ENCODE measurements around the gene SPRY2.
A peak's percentile ranks its signal among the peaks of the same experiment; 100 is the strongest.
"Not testable (repeated sequence)": the region's sequence is repeated elsewhere in the genome, so short reads cannot be mapped to it uniquely, and the experiment has no call there.

The SPRY2 gene

DNA sequence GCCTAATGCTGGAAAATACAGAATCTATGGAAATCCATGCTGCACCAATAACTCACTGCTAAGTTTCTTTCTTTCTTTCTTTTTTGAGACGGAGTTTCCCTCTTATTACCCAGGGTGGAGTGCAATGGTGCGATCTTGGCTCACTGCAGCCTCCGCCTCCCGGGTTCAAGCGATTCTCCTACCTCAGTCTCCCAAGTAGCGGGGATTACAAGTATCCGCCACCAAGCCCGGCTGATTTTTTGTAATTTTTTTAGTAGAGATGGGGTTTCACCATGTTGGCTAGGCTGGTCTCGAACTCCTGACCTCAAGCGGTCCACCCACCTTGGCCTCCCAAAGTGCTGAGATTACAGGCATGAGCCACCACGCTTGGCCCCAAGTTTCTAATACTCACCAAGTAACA lies 3.1 kb upstream of the SPRY2 start:
- H3K4me3 ChIP-seq (ENCODE audit: low read length); H3K27me3 ChIP-seq (ENCODE audit: control insufficient read depth, insufficient read depth, low read length); H3K27ac ChIP-seq (ENCODE audit: low read depth, low read length); H3K4me1 ChIP-seq (ENCODE audit: control insufficient read depth, insufficient read depth, low read length); H3K36me3 ChIP-seq (ENCODE audit: control insufficient read depth, insufficient read depth, low read length); H3K9ac ChIP-seq (ENCODE audit: low read length): not testable (repeated sequence)

DNA sequence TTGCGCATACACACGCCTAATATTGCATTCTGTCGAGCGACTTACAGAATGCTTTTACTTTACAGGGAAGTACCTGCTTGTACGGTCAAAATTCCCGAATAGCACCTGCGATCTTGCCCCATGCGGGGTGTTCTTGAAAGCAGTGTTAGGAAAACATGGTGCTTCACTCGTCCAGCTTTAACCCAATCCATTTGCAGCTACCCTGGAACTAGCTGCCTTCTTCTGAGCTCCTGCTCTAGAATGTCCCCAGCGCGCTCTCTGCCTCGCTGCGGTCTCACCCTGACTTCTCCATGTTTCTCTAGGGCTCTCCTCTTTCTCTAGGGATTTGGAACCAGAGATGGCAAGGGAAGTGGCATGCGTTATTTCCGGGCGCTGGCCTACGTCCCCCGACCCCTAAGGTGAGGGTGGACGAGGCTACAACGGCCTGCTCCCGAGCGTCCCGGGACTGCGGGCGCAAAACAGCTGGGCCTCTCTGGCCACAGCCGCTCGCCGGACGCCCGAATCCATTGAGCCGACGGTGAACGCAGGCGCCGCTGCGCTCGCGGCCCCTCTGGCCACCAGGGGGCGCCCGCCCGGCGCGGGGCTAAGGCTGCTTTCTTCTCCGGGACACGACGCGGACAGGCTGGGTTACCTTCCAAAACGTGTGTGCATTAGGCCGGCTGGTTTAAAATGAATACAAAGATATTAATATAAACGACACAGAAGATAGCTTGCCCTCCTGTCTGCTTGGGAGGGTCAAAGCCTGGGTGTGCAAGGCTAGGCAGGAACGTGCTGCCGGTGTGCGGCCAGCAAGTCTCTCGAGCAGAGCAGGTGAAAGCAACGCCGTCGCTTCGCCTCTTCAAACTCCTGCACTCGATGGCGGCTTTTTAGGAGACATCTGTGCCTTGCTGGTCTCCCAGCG lies 1.8 kb upstream of the SPRY2 start:
- Histone ChIP-seq H3K4me3 (ENCODE audit: low read length) (peak overlapping the region; percentile 81), H3K27me3 (ENCODE audit: control insufficient read depth, insufficient read depth, low read length) (no peaks in the 10 kb centered on the region), H3K9ac (ENCODE audit: low read length) (peak overlapping the region; percentile 39), H3K36me3 (ENCODE audit: control insufficient read depth, insufficient read depth, low read length) (no peaks in the 10 kb centered on the region), H3K4me1 (ENCODE audit: control insufficient read depth, insufficient read depth, low read length) (no peaks in the 10 kb centered on the region), H3K27ac (ENCODE audit: low read depth, low read length) (peak overlapping the region; percentile 76)

DNA sequence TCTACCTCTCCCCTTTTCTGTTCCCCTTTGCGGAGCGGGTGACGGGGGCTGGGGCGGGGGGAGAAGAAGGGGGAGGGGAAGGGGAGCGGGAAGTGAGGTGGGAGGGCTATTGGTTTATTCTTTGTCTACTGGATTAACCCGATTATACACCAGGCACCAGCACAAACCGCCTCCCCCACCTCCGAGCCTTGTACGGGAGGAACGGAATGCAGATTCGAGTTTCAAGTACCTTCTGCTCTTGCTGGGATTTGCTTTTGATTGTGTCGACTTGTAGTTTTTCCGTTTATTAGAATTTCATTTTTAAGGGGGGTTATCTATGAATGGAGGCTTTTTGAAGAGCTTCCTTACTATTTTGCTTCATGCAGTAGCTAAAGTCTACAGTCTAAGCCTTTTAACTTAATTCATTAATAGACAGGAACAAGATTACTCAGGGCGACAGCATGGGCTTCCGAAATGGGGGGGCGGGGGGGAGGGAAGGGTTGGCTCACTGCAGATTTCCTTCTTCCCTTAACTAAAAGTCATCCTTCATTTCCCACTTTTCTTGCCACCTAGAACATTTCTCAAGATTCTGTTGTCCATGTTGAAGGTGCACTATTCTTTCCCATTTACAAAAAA lies 937 bp upstream of the SPRY2 start:
- Histone ChIP-seq H3K4me3 (ENCODE audit: low read length) (peak overlapping the region; percentile 80), H3K27ac (ENCODE audit: low read depth, low read length) (peak overlapping the region; percentile 91), H3K36me3 (ENCODE audit: control insufficient read depth, insufficient read depth, low read length) (peaks cover 3% of the 10 kb centered on the region), H3K4me1 (ENCODE audit: control insufficient read depth, insufficient read depth, low read length) (no peaks in the 10 kb centered on the region), H3K9ac (ENCODE audit: low read length) (peak overlapping the region; percentile 56), H3K27me3 (ENCODE audit: control insufficient read depth, insufficient read depth, low read length) (no peaks in the 10 kb centered on the region)

DNA sequence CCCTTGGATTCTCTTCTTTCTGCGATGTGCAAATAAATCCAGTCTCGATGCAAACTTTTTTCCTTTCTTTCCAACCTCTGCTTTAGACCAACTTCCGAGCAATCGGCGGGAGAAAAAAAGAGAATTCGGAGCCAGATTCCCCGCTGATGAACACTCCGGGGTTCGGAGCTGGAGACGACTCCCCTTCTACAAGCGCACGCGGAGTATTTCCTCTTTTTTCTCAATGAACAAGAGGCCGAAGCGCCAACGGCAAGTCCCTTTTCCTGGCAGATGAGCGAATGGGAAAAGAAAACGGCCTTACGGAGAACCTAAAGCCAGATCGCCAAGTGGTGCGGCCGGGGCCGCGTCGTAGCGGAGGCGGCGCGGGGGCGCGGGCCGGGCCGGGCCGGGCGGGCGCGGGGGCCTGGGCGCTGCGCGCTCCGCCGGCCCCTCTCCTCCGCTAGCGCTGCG lies 250 bp downstream of the SPRY2 start:
- Histone ChIP-seq H3K9ac (ENCODE audit: low read length) (peak overlapping the region; percentile 89), H3K4me1 (ENCODE audit: control insufficient read depth, insufficient read depth, low read length) (no peaks in the 10 kb centered on the region), H3K27ac (ENCODE audit: low read depth, low read length) (peak overlapping the region; percentile 91), H3K36me3 (ENCODE audit: control insufficient read depth, insufficient read depth, low read length) (peaks cover 4% of the 10 kb centered on the region), H3K27me3 (ENCODE audit: control insufficient read depth, insufficient read depth, low read length) (no peaks in the 10 kb centered on the region), H3K4me3 (ENCODE audit: low read length) (peak overlapping the region; percentile 97)

GRCh38 chr13:80339912-80340650 lies 845 bp downstream of the SPRY2 start:
- peak overlapping the region; percentile 97 for H3K4me3 ChIP-seq (ENCODE audit: low read length)
- H3K27ac ChIP-seq (ENCODE audit: low read depth, low read length): peak overlapping the region; percentile 91
- peaks cover 4% of the 10 kb centered on the region for H3K36me3 ChIP-seq (ENCODE audit: control insufficient read depth, insufficient read depth, low read length)
- H3K4me1 ChIP-seq (ENCODE audit: control insufficient read depth, insufficient read depth, low read length): no peaks in the 10 kb centered on the region
- H3K9ac ChIP-seq (ENCODE audit: low read length): peak overlapping the region; percentile 89
- H3K27me3 ChIP-seq (ENCODE audit: control insufficient read depth, insufficient read depth, low read length): no peaks in the 10 kb centered on the region

DNA sequence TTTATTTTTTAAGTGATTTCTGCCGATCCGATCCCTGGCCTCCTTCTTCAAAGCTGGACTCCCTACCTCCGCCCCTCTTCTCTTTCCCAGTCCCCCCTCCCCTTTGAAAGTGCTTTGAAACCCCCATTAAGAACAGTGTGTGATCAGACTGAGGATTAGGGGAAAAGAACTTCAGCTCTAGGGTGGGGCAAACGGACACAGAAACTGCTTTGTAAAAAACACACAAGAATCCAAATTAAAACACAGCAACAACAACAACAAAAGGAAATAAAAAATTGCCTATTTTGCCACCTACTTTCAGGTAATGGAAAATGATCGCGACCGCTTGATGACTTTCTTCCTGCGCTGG lies 1.4 kb downstream of the SPRY2 start:
- Histone ChIP-seq H3K27ac (ENCODE audit: low read depth, low read length) (peak overlapping the region; percentile 91), H3K27me3 (ENCODE audit: control insufficient read depth, insufficient read depth, low read length) (no peaks in the 10 kb centered on the region), H3K36me3 (ENCODE audit: control insufficient read depth, insufficient read depth, low read length) (peaks cover 4% of the 10 kb centered on the region), H3K4me1 (ENCODE audit: control insufficient read depth, insufficient read depth, low read length) (no peaks in the 10 kb centered on the region), H3K9ac (ENCODE audit: low read length) (peak overlapping the region; percentile 32), H3K4me3 (ENCODE audit: low read length) (peak overlapping the region; percentile 97)

GRCh38 chr13:80338781-80339562 lies 2.0 kb downstream of the SPRY2 start:
- Histone ChIP-seq H3K4me3 (ENCODE audit: low read length) (peak overlapping the region; percentile 97), H3K4me1 (ENCODE audit: control insufficient read depth, insufficient read depth, low read length) (no peaks in the 10 kb centered on the region), H3K9ac (ENCODE audit: low read length) (peak overlapping the region; percentile 68), H3K36me3 (ENCODE audit: control insufficient read depth, insufficient read depth, low read length) (peaks cover 4% of the 10 kb centered on the region), H3K27ac (ENCODE audit: low read depth, low read length) (peak overlapping the region; percentile 91), H3K27me3 (ENCODE audit: control insufficient read depth, insufficient read depth, low read length) (no peaks in the 10 kb centered on the region)

- Histone ChIP-seq H3K4me3 (ENCODE audit: low read length) (peak overlapping the region; percentile 97), H3K9ac (ENCODE audit: low read length) (no peak overlapping the region), H3K27me3 (ENCODE audit: control insufficient read depth, insufficient read depth, low read length) (no peaks in the 10 kb centered on the region), H3K27ac (ENCODE audit: low read depth, low read length) (peak overlapping the region; percentile 19), H3K4me1 (ENCODE audit: control insufficient read depth, insufficient read depth, low read length) (no peaks in the 10 kb centered on the region), H3K36me3 (ENCODE audit: control insufficient read depth, insufficient read depth, low read length) (peaks cover 4% of the 10 kb centered on the region)
Measured at GRCh38 chr13:80337288-80338081, 3.4 kb downstream of the SPRY2 start.

DNA sequence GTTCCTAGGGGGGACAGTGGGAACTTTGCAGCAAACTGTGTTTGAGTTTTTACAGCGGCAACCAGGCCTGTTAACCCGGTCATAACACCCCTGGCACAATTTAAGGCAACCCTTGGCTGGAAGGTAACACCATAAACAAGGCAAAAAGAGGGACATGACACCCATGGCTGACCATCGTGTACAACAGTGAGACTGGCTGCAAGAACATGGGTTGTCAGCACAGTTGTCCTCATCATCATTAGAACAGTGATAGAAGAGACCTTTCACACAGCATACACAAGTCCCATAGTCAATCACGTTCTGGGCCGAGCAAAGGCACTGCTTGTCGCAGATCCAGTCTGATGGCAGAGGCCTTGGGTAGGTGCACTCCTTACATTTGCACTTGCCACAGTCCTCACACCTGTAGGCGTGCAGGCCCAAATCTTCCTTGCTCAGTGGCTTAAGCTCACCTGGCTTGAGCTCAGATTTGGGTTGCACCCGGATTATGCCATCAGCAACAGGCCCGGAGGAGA lies 4.1 kb downstream of the SPRY2 start:
- H3K27me3 ChIP-seq (ENCODE audit: control insufficient read depth, insufficient read depth, low read length): no peaks in the 10 kb centered on the region
- no peak overlapping the region for H3K27ac ChIP-seq (ENCODE audit: low read depth, low read length)
- H3K36me3 ChIP-seq (ENCODE audit: control insufficient read depth, insufficient read depth, low read length): peaks cover 4% of the 10 kb centered on the region
- H3K9ac ChIP-seq (ENCODE audit: low read length): no peak overlapping the region
- peak overlapping the region; percentile 97 for H3K4me3 ChIP-seq (ENCODE audit: low read length)
- no peaks in the 10 kb centered on the region for H3K4me1 ChIP-seq (ENCODE audit: control insufficient read depth, insufficient read depth, low read length)

GRCh38 chr13:80336370-80336769 lies 4.6 kb downstream of the SPRY2 start:
- Histone ChIP-seq H3K4me1 (ENCODE audit: control insufficient read depth, insufficient read depth, low read length) (no peaks in the 10 kb centered on the region), H3K27me3 (ENCODE audit: control insufficient read depth, insufficient read depth, low read length) (no peaks in the 10 kb centered on the region), H3K4me3 (ENCODE audit: low read length) (peak overlapping the region; percentile 97), H3K36me3 (ENCODE audit: control insufficient read depth, insufficient read depth, low read length) (peaks cover 4% of the 10 kb centered on the region), H3K9ac (ENCODE audit: low read length) (no peak overlapping the region), H3K27ac (ENCODE audit: low read depth, low read length) (no peak overlapping the region)

DNA sequence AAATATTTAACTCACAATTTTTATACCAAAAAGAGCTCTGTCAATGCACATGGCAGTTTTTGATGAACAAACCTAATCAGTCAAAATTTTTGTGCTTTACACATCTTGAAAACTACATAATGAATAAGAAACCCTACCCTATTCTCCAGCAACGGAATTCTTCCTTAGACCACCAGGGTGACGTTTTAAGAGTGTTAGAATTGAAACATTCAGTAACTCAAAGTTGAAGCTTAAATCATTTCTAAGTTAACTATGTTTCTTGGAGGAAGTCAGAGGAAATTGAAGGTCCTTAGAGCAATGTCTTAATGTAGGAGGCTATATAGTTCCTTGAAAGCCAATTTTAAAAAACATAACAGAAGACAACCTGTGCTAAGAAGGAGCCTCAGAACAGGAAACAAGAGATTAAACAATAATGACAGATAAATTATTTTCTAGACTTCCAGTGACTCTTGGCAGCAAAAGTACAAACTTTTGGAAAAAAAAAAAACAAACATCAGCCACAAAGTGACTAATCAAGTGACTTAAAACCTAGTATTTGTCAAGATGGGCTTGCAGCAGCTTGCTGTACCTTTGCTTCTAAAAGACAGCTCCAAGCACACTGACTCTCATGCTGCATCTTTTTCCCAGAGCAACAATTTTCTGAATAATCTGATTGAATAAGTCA lies 6.2 kb downstream of the SPRY2 start:
- Histone ChIP-seq H3K27me3 (ENCODE audit: control insufficient read depth, insufficient read depth, low read length) (no peaks in the 10 kb centered on the region), H3K9ac (ENCODE audit: low read length) (no peak overlapping the region), H3K4me1 (ENCODE audit: control insufficient read depth, insufficient read depth, low read length) (no peaks in the 10 kb centered on the region), H3K4me3 (ENCODE audit: low read length) (no peak overlapping the region), H3K36me3 (ENCODE audit: control insufficient read depth, insufficient read depth, low read length) (peaks cover 4% of the 10 kb centered on the region), H3K27ac (ENCODE audit: low read depth, low read length) (no peak overlapping the region)

Measured in rectal smooth muscle tissue (tissue), 1 donor.